ENCODE data around the gene FMO2. TPM values are rescaled to one million over a fixed set of nuclear protein-coding genes. Genes with fewer than 3 reads are reported as not detected.

The FMO2 gene
- total RNA-seq, 1 donor, result 2.9 TPM

DNA sequence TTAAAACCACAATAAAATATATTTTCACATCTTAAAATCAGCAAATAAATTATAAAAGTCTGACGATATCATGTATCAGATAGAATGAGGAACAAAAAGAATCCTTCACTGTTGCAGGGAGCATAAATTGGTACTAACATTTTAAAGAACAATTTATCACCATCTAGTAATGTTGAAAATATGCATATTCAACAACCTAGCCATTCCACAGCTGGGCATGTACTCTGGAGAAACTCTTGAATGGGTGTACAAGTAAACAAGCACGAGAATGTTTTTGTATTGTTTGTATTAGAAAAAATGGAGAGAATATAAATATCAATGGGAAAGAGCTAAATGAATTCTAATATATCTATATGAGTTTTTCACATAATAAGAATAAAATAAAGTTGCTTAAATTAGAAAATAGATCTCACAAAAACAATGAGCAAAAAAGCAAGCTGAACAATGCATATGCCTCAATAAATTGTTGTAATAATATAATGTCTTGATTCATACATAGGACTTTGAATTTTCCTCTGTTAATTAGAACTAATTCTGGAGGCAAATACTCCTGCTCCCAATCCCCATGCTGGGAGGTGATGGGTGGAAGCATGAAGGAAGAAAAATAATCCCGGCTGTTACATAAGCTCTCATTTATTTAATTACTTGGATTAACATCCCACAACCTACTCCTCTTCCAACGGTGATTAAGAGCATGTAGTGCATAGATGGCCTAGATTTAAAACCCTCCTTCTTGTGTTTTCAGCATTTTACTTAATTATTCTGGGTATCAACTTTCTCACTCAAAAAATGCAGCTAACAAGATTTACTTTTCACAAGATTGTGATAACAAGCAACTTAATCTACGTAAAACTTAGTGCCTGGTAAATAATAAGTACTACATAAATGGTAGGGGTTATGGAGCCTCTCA lies 5.5 kb upstream of the FMO2 start:
- Histone ChIP-seq H3K36me3 (ENCODE audit: insufficient read depth, low read length) (no peaks in the 10 kb centered on the region), H3K27me3 (ENCODE audit: insufficient read depth, low read length) (no peaks in the 10 kb centered on the region), H3K4me2 (ENCODE audit: insufficient read depth, low read length) (no peak overlapping the region), H3K4me3 (ENCODE audit: insufficient read depth, low read length) (no peak overlapping the region), H3K4me1 (ENCODE audit: insufficient read depth, low read length) (no peaks in the 10 kb centered on the region), H2AFZ (ENCODE audit: low read length) (no peak overlapping the region), H3K9me3 (ENCODE audit: low read depth, low read length) (no peaks in the 10 kb centered on the region), H3K27ac (ENCODE audit: low read depth, low read length) (no peak overlapping the region), H4K20me1 (ENCODE audit: insufficient read depth, low read length) (no peaks in the 10 kb centered on the region), H3K79me2 (ENCODE audit: insufficient read depth, low read length) (no peaks in the 10 kb centered on the region)
- TF ChIP-seq, protein P1, sequence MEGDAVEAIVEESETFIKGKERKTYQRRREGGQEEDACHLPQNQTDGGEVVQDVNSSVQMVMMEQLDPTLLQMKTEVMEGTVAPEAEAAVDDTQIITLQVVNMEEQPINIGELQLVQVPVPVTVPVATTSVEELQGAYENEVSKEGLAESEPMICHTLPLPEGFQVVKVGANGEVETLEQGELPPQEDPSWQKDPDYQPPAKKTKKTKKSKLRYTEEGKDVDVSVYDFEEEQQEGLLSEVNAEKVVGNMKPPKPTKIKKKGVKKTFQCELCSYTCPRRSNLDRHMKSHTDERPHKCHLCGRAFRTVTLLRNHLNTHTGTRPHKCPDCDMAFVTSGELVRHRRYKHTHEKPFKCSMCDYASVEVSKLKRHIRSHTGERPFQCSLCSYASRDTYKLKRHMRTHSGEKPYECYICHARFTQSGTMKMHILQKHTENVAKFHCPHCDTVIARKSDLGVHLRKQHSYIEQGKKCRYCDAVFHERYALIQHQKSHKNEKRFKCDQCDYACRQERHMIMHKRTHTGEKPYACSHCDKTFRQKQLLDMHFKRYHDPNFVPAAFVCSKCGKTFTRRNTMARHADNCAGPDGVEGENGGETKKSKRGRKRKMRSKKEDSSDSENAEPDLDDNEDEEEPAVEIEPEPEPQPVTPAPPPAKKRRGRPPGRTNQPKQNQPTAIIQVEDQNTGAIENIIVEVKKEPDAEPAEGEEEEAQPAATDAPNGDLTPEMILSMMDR (IDR thresholded peaks at IDR 0.05; ENCODE audit: extremely low read depth, low read depth, low read length), result no peak
- no peak for DNase-seq (ENCODE audit: insufficient read length, low spot score, missing footprints)

DNA sequence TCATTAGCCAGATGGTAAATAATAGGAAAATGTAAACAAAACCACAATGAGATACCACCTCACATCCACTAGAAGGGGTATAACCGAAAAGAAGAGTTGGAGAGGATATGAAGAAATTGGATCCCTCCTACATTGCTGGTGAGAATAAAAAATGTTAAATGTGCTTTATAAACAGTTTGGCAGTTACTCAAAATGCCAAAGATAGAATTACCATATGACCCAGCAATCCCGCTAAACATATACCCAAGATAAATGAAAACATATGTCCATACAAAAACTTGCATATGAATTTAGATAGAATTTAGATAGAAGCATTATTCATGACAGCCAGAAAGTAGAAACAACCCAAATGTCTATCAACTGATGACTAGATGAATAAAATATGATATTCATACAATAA lies 4.4 kb upstream of the FMO2 start:
- TF ChIP-seq, protein P1 (IDR thresholded peaks at IDR 0.05; ENCODE audit: extremely low read depth, low read depth, low read length), result no peak
- no peaks in the 10 kb centered on the region for H4K20me1 ChIP-seq (ENCODE audit: insufficient read depth, low read length)
- H3K27ac ChIP-seq (ENCODE audit: low read depth, low read length), result no peak overlapping the region
- no peaks in the 10 kb centered on the region for H3K9me3 ChIP-seq (ENCODE audit: low read depth, low read length)
- no peak for DNase-seq (ENCODE audit: insufficient read length, low spot score, missing footprints)
- H3K79me2 ChIP-seq (ENCODE audit: insufficient read depth, low read length), result no peaks in the 10 kb centered on the region
- no peaks in the 10 kb centered on the region for H3K4me1 ChIP-seq (ENCODE audit: insufficient read depth, low read length)
- no peak overlapping the region for H2AFZ ChIP-seq (ENCODE audit: low read length)
- no peaks in the 10 kb centered on the region for H3K36me3 ChIP-seq (ENCODE audit: insufficient read depth, low read length)
- no peak overlapping the region for H3K4me3 ChIP-seq (ENCODE audit: insufficient read depth, low read length)
- no peaks in the 10 kb centered on the region for H3K27me3 ChIP-seq (ENCODE audit: insufficient read depth, low read length)
- no peak overlapping the region for H3K4me2 ChIP-seq (ENCODE audit: insufficient read depth, low read length)

DNA sequence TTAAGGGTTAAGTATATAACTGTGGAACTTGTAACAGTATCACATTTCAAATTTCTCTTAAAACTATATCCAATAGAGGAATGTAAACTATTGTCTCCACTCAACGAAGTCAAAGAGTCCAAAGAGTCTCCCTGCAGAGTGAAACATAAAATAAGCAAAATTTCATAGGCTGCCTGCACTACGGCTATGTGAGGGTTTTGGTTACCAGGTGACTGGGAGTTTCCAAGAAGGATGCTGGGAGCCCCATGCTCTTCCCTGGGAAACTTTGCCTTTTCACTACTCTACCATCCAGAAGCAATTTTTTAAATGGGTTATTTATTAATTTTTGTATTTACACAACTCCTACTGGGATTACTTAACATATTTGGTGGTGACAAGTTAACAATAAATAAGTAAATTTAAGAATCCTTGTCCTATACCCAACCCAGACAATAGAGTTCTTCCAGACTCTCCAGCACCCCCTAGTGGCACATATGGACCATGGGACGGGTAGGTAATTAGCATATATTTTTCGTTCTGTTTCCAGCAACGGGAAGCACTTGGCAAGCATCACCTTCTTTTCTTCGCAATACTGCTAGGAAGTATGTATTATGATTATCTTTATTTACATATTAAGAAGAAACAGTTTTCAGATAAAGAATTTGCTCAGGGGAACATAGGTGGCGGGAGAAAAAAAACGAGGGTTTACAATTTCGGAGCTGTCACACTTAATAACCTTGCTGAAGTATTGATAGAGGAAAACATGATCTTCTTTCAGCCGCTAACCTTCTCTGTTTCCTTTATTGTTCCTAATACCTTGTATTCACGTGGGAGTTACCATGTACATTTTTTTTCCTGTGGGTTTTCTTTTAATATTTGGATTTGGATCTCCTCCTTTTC lies 3.5 kb downstream of the FMO2 start:
- no peaks in the 10 kb centered on the region for H3K9me3 ChIP-seq (ENCODE audit: low read depth, low read length)
- no peak overlapping the region for H3K4me3 ChIP-seq (ENCODE audit: insufficient read depth, low read length)
- H3K27ac ChIP-seq (ENCODE audit: low read depth, low read length), result no peak overlapping the region
- TF ChIP-seq, protein P1 (IDR thresholded peaks at IDR 0.05; ENCODE audit: extremely low read depth, low read depth, low read length), result peak; percentile 93
- H3K79me2 ChIP-seq (ENCODE audit: insufficient read depth, low read length), result no peaks in the 10 kb centered on the region
- H3K4me2 ChIP-seq (ENCODE audit: insufficient read depth, low read length), result peak overlapping the region; percentile 47
- H2AFZ ChIP-seq (ENCODE audit: low read length), result no peak overlapping the region
- H3K27me3 ChIP-seq (ENCODE audit: insufficient read depth, low read length), result no peaks in the 10 kb centered on the region
- H4K20me1 ChIP-seq (ENCODE audit: insufficient read depth, low read length), result no peaks in the 10 kb centered on the region
- no peaks in the 10 kb centered on the region for H3K4me1 ChIP-seq (ENCODE audit: insufficient read depth, low read length)
- peak; percentile 79 for DNase-seq (ENCODE audit: insufficient read length, low spot score, missing footprints)
- no peaks in the 10 kb centered on the region for H3K36me3 ChIP-seq (ENCODE audit: insufficient read depth, low read length)

DNA sequence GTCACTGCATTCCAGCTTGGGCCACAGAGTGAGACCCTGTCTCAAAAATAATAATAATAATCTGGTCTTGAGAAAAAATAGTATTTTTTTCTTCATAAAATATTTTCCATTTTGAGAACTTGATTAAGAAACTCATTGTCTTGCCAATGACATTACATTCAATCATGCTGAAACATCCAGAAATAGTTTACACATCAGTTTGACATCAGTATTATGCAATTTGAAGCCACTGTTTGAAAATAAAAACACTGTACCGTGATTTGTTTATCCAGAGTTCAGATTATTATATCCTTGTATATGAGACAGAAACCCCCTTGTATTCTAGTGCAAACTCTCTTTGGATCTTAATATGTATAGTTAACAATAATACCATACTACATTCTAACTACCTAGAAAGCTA lies 6.9 kb downstream of the FMO2 start:
- no peak for DNase-seq (ENCODE audit: insufficient read length, low spot score, missing footprints)
- H4K20me1 ChIP-seq (ENCODE audit: insufficient read depth, low read length), result no peaks in the 10 kb centered on the region
- H3K4me1 ChIP-seq (ENCODE audit: insufficient read depth, low read length), result no peaks in the 10 kb centered on the region
- H3K4me2 ChIP-seq (ENCODE audit: insufficient read depth, low read length), result no peak overlapping the region
- TF ChIP-seq, protein P1 (IDR thresholded peaks at IDR 0.05; ENCODE audit: extremely low read depth, low read depth, low read length), result no peak
- H3K79me2 ChIP-seq (ENCODE audit: insufficient read depth, low read length), result no peaks in the 10 kb centered on the region
- no peak overlapping the region for H2AFZ ChIP-seq (ENCODE audit: low read length)
- no peaks in the 10 kb centered on the region for H3K27me3 ChIP-seq (ENCODE audit: insufficient read depth, low read length)
- H3K36me3 ChIP-seq (ENCODE audit: insufficient read depth, low read length), result no peaks in the 10 kb centered on the region
- H3K9me3 ChIP-seq (ENCODE audit: low read depth, low read length), result no peaks in the 10 kb centered on the region
- H3K4me3 ChIP-seq (ENCODE audit: insufficient read depth, low read length), result no peak overlapping the region
- no peak overlapping the region for H3K27ac ChIP-seq (ENCODE audit: low read depth, low read length)

Measured in osteoblast (primary cell).